ENCODE data around the gene CIZ1. TPM values are rescaled to one million over a fixed set of nuclear protein-coding genes. Genes with fewer than 3 reads are reported as not detected.

The CIZ1 gene
- total and polyA plus RNA-seq, 9 of the 15 experiments (the other 6 are each of a cell fraction or from before 2014, with no cell fraction given), result 6.6 to 329 (median 87.8) TPM

GRCh38 chr9:128231638-128232527 lies 40.5 kb upstream of the CIZ1 start (continued):
- TF ChIP-seq TAL1 (IDR thresholded peaks at IDR 0.05), result no peak
- peak; percentile 10 for TF ChIP-seq MEIS2 (IDR thresholded peaks at IDR 0.05; ENCODE audit: partially characterized antibody)
- TF ChIP-seq ARID4B (CRISPR knock-in tag; IDR thresholded peaks at IDR 0.05), result no peak
- 0 out of 2 replicates have a peak, but pooled peaks have one; percentile 19 for TF ChIP-seq CTBP1 (IDR thresholded peaks at IDR 0.05; ENCODE audit: borderline replicate concordance)
- TF ChIP-seq TEAD4 (IDR thresholded peaks at IDR 0.05; ENCODE audit: low read length), result no peak
- no peak for TF ChIP-seq TEAD4 (CRISPR knock-in tag; IDR thresholded peaks at IDR 0.05; ENCODE audit: borderline replicate concordance)
- TF ChIP-seq ADNP (tag; IDR thresholded peaks at IDR 0.05), result peak; percentile 82; the same call in 1 of the 2 replicates
- no peak for TF ChIP-seq GTF2E2 (tag; IDR thresholded peaks at IDR 0.05)
- TF ChIP-seq ZBTB26 (CRISPR knock-in tag; IDR thresholded peaks at IDR 0.05), result no peak
- TF ChIP-seq ZNF436 (CRISPR knock-in tag; IDR thresholded peaks at IDR 0.05), result peak; percentile 12; the same call in 1 of the 2 replicates
- TF ChIP-seq HNRNPH1 (optimal IDR thresholded peaks at IDR 0.05; ENCODE audit: low read depth, low read length), result no peak
- TF ChIP-seq U2AF2 (optimal IDR thresholded peaks at IDR 0.05; ENCODE audit: low read depth, low read length), result no peak
- TF ChIP-seq ZNF407 (IDR thresholded peaks at IDR 0.05; ENCODE audit: low read depth), result no peak
- no peak for TF ChIP-seq ESRRB (CRISPR knock-in tag; IDR thresholded peaks at IDR 0.05; ENCODE audit: borderline replicate concordance)

Measured in K562 (cell line).